ENCODE results near the gene METTL23.

METTL23 gene

DNA sequence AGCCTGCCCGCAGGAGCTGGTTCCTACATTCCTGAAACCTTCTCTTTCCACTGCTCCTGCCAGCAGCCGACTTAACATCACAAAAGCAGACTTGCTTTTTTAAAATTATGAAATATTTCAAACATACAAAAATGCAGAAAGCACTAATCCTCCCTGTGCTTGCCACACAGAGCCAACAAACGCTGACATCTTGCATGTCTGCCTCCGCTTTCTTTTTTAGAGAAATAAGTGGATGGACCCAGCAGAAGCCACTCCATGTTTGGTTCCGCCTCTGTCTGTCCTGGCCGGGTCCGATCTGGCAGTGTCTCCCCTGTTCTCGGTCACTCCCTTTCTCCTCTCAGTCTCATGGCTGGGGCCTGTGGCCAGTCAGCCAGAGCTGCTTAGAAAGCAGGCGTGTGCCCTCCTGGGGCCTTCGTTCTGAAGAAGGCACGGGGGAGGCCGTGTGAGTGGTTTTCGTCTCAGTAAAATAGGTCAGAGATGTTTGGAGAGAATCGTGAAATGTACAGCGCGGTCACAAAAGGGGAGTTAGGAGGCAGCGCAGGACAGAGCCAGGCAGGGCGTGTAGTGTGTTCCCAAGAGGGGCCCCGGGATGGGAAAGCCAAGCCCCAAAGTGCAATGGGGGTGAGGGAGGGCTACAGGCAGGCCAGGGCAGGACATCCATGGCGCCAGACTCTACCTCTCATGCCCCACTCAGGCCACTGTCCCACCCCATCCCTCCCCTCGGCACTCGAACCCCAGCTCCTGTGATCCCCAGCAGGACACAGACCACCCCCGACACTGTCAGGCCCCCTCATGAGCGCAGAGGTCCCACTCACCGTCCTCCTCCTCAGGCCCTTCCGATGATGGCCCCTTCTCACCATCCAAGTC lies 39.1 kb upstream of the METTL23 start:
- DNase-seq (ENCODE audit: low read depth) = no peak
- TF ChIP-seq, protein P1, sequence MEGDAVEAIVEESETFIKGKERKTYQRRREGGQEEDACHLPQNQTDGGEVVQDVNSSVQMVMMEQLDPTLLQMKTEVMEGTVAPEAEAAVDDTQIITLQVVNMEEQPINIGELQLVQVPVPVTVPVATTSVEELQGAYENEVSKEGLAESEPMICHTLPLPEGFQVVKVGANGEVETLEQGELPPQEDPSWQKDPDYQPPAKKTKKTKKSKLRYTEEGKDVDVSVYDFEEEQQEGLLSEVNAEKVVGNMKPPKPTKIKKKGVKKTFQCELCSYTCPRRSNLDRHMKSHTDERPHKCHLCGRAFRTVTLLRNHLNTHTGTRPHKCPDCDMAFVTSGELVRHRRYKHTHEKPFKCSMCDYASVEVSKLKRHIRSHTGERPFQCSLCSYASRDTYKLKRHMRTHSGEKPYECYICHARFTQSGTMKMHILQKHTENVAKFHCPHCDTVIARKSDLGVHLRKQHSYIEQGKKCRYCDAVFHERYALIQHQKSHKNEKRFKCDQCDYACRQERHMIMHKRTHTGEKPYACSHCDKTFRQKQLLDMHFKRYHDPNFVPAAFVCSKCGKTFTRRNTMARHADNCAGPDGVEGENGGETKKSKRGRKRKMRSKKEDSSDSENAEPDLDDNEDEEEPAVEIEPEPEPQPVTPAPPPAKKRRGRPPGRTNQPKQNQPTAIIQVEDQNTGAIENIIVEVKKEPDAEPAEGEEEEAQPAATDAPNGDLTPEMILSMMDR (conservative IDR thresholded peaks at IDR 0.05; ENCODE audit: low read depth, low read length) = no peak
- no peak overlapping the region for H3K4me3 ChIP-seq (ENCODE audit: low read length)

DNA sequence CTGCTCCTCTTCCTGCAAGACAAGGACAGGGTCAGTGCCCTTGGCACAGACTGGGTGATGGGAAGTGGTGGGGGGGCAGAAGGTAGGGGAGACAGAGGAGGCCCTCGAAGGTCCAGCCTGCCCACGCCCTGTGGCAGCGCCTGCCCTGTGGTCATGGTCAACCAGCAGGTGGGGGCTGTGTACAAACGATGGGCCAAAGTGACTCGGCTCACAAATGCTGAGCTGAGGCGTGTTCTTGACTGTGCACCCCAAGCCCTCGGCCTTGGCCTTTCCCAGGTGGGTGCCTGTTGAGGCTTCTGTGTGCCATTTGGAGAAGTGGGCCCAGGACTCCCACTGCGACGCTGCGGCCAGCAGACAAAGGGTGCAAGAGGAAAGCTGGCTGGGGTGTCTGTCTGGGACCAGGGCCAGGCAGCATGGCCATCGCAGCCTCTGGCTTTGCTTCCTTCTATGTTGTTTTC lies 38.4 kb upstream of the METTL23 start:
- no peak for DNase-seq (ENCODE audit: low read depth)
- H3K4me3 ChIP-seq (ENCODE audit: low read length) = no peak overlapping the region
- TF ChIP-seq, protein P1 (conservative IDR thresholded peaks at IDR 0.05; ENCODE audit: low read depth, low read length) = peak; percentile 21

DNA sequence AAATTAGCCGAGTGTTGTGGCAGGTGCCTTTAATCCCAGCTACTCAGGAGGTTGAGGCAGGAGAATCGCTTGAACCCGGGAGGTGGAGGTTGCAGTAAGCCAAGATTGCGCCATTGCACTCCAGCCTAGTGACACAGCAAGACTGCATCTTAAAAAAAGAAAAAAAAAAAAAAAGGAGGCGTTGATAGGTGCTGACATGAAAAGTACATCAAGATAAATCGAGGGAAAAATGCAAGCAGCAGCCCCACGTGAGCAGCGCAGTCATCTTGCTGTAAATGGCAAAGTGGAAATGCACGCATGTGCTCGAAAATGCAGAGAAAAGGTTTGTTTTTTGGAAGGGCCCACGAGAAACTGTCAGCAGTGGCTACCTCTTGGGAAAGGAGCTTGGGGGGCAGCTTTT lies 36.8 kb upstream of the METTL23 start:
- TF ChIP-seq, protein P1 (conservative IDR thresholded peaks at IDR 0.05; ENCODE audit: low read depth, low read length) = no peak
- DNase-seq (ENCODE audit: low read depth) = no peak
- no peak overlapping the region for H3K4me3 ChIP-seq (ENCODE audit: low read length)

DNA sequence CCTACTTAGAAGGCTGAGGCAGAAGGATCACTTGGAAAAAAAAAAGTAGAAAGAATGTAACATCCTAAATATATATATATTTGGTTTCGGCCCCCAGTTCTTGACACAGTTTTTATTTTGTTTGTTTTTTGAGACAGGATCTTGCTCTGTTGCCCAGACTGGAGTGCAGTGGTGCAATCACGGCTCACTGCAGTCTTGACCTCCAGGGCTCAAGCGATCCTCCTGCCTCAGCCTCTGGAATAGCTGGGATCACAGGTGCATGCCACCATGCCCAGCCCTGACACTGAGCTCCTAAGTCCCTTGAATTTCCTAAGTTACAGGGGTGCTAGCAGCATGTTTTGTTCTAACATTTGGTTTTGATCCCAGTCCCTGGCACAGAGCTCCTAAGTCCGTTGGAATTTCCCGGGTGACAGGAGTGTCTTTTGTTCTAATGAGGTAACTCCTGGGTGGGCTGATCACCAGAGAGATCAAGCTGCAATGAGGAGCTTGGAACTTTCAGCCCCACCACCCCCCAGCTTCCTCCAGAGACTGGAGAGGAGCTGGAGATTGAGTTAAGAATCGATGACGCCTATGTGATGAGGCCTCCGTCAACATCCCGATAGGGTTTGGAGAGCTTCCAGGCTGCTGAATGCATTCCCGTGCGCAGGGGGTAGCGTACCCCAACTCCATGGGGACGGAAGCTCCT lies 35.9 kb upstream of the METTL23 start:
- no peak overlapping the region for H3K4me3 ChIP-seq (ENCODE audit: low read length)
- DNase-seq (ENCODE audit: low read depth) = no peak
- TF ChIP-seq, protein P1 (conservative IDR thresholded peaks at IDR 0.05; ENCODE audit: low read depth, low read length) = no peak

DNA sequence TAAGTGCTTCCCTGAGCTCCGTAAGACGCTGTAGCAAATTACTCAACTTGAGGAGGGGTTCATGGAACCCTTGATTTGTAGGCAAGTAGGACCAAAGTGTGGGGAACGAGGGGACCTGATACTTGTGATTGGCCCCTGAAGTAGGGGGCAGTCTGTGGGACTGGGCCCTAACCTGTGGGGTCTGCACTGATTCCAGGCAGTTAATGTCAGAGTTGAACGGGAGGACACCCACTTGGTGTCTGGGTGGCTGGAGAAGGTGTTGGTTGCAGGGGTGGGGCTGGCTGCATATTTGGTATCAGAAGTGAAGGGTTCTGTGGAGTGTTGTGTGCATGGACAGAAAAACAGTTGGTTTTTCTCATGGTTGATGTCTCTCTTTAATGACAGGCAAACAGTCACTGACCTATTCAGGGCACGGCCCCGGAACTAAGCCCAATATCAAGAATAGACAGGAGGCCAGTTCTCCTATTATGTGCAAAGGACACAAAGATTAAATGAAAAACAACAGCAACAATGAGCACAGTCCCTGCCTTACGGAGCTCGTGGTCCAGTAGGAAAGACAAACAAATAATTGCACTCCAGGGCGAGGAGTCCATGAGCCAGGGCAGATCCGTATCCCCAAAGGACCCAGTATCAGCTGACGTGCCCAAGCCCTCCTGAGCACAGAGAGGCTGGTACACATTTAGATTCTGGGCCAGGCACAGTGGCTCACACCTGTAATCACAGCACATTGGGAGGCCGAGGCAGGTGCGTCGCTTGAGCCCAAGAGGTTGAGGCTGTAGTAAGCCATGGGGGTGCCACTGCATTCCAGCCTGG lies 35.1 kb upstream of the METTL23 start:
- TF ChIP-seq, protein P1 (conservative IDR thresholded peaks at IDR 0.05; ENCODE audit: low read depth, low read length) = no peak

DNA sequence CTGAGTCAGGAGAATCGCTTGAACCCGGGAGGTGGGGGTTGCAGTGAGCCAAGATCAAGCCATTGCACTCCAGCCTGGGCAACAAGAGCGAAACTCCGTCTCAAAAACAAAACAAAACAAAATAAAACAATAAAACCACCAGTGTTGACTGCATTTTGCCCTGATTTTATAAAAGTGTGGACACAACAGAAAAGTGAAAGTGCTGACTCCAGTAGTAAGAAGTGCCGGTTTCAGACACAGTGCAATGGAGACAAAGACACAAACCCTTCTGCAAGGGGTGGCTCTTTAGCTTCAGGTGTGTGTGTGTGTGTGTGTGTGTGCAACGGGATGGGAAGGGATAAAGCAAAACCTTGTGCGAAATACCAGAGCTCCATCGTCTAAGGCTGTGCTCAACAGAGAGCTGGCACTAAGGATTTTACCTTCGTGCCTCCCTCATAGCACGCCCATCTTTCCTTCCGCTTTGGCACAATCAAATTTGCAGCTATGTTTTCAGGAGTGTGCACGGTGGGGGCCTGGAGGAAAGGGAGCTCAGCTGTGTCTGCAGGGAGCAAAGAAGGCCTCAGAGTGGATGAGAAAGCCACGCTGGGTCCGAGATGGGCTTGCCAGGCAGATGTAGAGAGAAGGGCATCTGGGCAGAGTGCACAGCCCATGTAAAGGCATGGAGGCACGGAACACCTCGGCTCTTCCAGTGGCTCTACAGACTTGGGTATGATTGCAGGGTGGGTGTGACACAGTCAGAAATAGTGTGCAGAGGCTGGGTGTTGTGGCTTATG lies 31.4 kb upstream of the METTL23 start:
- TF ChIP-seq, protein P1 (conservative IDR thresholded peaks at IDR 0.05; ENCODE audit: low read depth, low read length) = no peak
- no peak for DNase-seq (ENCODE audit: low read depth)
- peak overlapping the region; percentile 1 for H3K4me3 ChIP-seq (ENCODE audit: low read length)

More for the DNA sequence above, 35.1 kb upstream of the METTL23 start:
- no peak overlapping the region for H3K4me3 ChIP-seq (ENCODE audit: low read length)
- DNase-seq (ENCODE audit: low read depth) = no peak
